Measurements from ENCODE around the gene PARK7.
"Not testable (repeated sequence)": the region's sequence is repeated elsewhere in the genome, so short reads cannot be mapped to it uniquely, and the experiment has no call there.

PARK7 gene

DNA sequence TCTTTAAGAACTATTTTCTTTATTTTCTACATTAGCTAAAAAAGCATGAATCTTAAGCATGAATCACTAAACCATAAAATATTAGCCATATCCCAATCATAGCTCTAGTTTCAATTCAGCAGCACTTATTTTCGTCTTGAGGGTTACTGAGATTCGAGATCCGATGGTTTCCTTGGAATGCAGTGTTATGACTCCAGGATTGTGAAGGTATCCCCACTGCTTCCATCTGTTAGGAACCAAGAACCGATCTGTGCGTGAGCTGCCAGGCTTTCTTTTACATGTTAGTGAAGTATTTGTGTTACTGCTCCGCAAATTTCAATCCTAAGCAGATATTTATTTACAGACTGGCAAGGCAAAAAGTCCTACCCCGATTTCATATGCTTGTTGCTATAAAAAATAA is 39.7 kb upstream of the PARK7 start:
- H3K4me3 ChIP-seq (ENCODE audit: low read depth, low read length), result no peak overlapping the region
- no peak for TF ChIP-seq CTCF (IDR thresholded peaks at IDR 0.05; ENCODE audit: borderline replicate concordance, insufficient read depth, low read depth, low read length)

- no peak overlapping the region for H3K4me3 ChIP-seq (ENCODE audit: low read depth, low read length)
- TF ChIP-seq CTCF (IDR thresholded peaks at IDR 0.05; ENCODE audit: borderline replicate concordance, insufficient read depth, low read depth, low read length), result no peak
Measured at GRCh38 chr1:7922301-7922700, 39.2 kb upstream of the PARK7 start.

- not testable (repeated sequence) for H3K4me3 ChIP-seq (ENCODE audit: low read depth, low read length)
Measured at GRCh38 chr1:7927061-7927460, 34.5 kb upstream of the PARK7 start.

DNA sequence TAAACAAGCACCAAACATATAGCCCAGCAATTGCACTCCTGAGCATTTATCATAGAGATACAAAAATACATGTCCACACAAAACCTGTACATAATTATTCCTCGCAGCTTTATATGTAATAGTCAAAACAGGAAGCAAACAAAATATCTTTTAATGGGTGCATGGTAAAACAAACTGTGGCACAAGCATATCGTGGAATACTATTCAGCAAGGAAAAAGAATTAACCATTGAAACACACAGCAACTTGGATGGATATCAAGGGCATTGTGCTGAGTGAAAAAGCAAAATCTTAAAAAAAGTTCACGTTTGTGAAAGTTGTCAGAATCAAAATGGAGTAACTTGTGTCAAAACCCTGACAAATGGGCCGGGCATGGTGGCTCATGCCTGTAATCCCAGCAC is 33.3 kb upstream of the PARK7 start:
- no peak for TF ChIP-seq CTCF (IDR thresholded peaks at IDR 0.05; ENCODE audit: borderline replicate concordance, insufficient read depth, low read depth, low read length)
- no peak overlapping the region for H3K4me3 ChIP-seq (ENCODE audit: low read depth, low read length)

DNA sequence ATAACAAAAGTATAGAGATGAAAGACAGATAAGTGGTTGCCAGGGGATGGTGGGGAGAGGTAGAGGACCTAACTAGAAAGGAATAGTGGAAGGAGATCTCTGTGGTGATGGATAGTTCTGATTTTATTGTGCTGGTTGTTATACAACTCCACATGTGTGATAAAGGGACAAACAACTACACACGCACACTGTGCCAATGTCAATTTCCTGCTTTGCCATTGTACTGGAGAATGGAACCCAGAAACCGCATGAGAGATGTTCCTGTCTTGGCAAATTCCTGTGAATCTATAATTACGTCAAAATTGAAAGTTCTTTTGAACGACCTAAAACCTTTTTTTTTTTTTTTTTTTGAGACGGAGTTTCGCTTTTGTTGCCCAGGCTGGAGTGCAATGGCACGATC is 31.9 kb upstream of the PARK7 start:
- no peak overlapping the region for H3K4me3 ChIP-seq (ENCODE audit: low read depth, low read length)
- no peak for TF ChIP-seq CTCF (IDR thresholded peaks at IDR 0.05; ENCODE audit: borderline replicate concordance, insufficient read depth, low read depth, low read length)

- no peak for TF ChIP-seq CTCF (IDR thresholded peaks at IDR 0.05; ENCODE audit: borderline replicate concordance, insufficient read depth, low read depth, low read length)
- H3K4me3 ChIP-seq (ENCODE audit: low read depth, low read length), result no peak overlapping the region
Measured at GRCh38 chr1:7930645-7931445, 30.7 kb upstream of the PARK7 start.

- H3K4me3 ChIP-seq (ENCODE audit: low read depth, low read length), result no peak overlapping the region
- no peak for TF ChIP-seq CTCF (IDR thresholded peaks at IDR 0.05; ENCODE audit: borderline replicate concordance, insufficient read depth, low read depth, low read length)
Measured at GRCh38 chr1:7931446-7931812, 30.1 kb upstream of the PARK7 start.
